DOHH2 (cell line): ENCODE measurements around the gene MRGPRF.

Experiments used
- EZH2phosphoT487 ChIP-seq: fragments of 200-600 bp; sonication (generic); IDR thresholded peaks from 2 replicates; pipeline ENCODE4 v1.6.1; 2017; ENCODE audit warnings: borderline replicate concordance, mild to moderate bottlenecking, antibody characterized with exemption, low read length, moderate library complexity, mixed read lengths
- TF ChIP-seq, protein P1 (sequence below): fragments of 200-600 bp; sonication (generic); IDR thresholded peaks from one replicate; pipeline ENCODE4 v1.5.1; 2014; ENCODE audit warnings: antibody characterized with exemption, mild to moderate bottlenecking, low read depth, low read length; ENCODE audit not compliant: poor library complexity, severe bottlenecking

DNA sequence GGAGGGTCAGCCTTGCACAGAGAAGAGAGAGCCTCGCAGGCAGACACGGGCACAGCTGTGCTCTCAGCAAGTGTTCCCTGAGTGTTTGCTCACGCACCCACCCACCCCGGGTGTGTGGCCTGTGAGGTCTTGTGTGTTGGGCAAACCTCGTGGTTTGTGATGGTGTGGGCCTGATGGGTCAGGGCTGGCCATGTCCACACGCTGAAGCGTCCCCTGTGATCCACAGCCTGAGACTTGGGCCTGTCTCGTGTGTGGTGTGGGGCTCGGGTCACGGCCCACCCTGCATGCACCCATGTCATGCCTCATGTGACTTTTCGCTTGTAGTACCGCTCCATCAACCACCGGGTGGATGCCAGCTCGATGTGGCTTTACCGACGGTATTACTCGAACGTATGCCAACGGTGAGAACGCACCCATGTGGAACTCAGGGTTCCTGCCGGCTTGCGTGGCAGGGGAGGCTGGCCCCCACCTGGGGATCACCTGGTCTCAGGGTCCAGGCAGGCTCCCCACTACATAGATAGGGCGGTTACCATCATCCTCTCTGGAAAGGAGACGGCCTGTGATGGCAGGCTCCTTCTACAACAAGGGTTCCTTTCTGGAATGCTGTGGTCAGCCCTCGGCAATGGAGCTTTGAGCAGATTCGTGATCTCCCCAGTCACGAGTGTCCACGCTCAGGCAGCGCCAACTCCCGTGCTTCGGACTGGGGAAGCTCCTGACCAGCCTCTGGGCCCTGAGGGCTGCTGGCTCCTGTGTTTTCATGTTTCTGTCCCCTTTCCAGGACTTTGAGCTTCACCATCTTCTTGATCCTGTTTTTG is 41.6 kb upstream of the MRGPRF start:
- TF ChIP-seq, protein P1, sequence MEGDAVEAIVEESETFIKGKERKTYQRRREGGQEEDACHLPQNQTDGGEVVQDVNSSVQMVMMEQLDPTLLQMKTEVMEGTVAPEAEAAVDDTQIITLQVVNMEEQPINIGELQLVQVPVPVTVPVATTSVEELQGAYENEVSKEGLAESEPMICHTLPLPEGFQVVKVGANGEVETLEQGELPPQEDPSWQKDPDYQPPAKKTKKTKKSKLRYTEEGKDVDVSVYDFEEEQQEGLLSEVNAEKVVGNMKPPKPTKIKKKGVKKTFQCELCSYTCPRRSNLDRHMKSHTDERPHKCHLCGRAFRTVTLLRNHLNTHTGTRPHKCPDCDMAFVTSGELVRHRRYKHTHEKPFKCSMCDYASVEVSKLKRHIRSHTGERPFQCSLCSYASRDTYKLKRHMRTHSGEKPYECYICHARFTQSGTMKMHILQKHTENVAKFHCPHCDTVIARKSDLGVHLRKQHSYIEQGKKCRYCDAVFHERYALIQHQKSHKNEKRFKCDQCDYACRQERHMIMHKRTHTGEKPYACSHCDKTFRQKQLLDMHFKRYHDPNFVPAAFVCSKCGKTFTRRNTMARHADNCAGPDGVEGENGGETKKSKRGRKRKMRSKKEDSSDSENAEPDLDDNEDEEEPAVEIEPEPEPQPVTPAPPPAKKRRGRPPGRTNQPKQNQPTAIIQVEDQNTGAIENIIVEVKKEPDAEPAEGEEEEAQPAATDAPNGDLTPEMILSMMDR, result no peak
- TF ChIP-seq EZH2phosphoT487, result no peak
